ENCODE measurements around the gene MIEF2.

GRCh38 chr17:18225642-18226283 lies 34.7 kb upstream of the MIEF2 start:
- TF ChIP-seq EP300 (IDR thresholded peaks at IDR 0.05; ENCODE audit: low read depth) (no peak), CTCF (IDR thresholded peaks at IDR 0.05) (no peak), POLR2AphosphoS5 (IDR thresholded peaks at IDR 0.05) (no peak), POLR2A (IDR thresholded peaks at IDR 0.05) (no peak)

Data from transverse colon (tissue), 4 donors.